SIG-M5 treated with dmso at 0.1 percent for 504 hours (cell line): Measurements from ENCODE around the gene DLG2.
"Not testable (repeated sequence)": the region's sequence is repeated elsewhere in the genome, so short reads cannot be mapped to it uniquely, and the experiment has no call there.

Experiments used
- DNase-seq: peaks from one replicate; lab custom pipeline; 2025; ENCODE audit not compliant: unreplicated experiment; lab: John Stamatoyannopoulos, UW

The DLG2 gene

DNA sequence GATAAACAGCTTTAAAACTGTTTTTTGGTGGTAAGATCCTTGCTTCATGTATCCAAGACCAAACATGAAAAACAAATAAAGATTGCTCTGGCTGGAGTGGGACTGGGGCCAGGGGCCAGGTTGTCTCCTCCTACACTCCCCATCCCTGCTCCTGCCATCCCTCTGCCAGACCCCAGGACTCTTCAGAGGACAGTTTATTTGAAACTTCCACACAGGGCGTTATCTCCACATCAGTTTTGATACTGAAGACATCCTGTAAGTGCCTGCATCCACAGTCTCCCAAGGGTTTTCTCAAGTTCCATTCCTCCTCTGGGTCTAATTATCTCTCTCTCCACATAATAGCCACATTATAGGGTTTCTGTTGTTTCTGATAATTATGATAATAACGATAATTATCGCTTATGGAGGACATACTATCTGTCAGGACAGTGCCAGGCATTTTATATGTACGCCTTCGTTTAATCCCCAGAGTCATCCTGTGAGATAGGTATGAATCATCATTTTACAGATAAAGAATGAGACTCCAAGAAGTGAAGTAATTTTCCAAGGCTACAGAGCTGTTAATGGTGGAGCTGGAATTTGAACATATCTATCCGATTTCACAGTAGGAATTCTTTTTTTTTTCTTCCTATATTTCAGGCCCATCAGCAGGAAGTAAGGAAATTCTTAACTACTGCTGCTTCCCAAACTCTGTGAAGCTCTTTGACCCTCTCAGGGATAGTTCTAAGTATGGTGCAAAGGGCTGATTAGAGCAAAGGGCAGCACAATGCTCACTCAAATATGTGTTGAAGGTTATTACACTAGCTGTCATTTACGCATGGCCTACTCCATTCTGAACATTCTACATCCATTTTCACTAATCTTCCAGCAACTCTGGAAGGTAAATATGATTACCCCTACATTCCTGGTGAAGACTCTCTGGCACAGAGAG, 1852.9 kb downstream of the DLG2 start:
- no peak for DNase-seq

DNA sequence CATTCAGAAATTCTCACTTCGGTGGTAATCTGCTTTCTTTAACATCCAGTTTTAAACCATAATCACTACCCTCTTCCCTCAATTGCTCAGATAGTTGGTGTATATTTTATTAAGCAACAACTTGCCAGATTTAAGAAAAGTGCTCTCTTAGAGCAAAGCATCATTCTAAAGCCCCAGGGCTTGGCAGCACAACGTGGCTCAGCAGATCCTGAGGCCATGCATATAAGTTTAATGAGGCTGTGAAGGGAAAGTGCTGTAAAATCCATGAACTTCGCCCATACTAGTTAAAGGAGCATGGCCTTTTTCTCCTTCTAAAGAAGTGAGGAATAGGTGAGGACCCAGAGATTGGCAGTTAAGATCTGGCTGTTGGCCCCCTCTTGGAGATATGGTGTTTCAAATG, 1858.7 kb downstream of the DLG2 start:
- no peak for DNase-seq

DNA sequence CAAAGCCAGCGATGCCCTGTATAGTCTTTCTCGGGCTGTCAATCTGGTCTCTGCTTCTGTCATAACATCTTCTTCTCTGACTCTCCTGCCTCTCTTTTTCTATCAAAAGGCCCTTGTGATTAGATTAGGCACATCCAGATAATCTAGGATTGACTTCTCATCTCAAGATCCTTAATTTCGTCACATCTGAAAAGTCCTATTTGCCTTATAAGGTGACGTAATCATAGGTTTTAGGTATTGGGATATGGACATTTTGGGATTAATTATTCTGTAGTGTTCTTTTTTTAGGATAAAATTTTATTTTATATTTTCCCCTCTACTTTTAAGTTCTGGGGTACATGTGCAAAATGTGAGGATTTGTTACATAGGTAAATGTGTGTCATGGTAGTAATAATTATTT, 1860.2 kb downstream of the DLG2 start:
- DNase-seq = no peak

DNA sequence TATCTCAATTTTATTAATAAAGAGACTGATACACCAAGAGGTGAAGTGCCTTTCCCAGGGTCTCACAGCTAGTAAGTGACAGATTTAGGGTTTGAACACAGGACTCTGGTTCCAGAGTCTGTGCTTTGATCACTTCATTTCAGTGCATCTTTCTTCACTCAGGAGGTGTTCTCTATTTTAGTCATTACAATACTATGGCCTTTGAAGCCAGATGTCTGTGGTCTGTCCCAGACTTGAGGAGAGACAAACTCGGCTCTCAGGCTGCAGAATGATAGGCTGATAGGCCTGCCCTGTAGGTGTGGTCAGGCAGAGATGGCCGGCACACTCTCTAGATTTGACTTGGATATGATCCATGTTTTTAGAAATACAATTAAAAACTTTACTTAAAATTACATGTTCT, 1862.5 kb downstream of the DLG2 start:
- no peak for DNase-seq

DNA sequence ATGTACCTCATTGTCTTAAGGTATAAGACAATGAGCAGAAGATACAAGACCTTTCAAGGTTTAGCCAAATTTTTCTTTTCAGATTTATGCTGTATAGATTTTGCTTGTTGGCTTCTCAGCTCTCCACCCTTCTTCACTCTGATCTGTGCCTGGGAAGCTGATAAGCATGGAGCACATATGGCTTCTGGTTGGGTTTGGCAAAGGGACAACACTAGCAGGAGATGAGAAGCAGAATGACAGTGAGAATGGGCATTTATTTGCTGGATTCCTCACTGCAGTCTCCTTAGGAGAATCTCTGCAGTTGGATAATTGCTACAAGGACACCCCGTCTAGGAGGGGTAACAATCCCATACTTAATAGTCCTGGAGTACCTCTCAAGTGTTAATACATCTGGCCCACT, 1866.2 kb downstream of the DLG2 start:
- no peak for DNase-seq

DNA sequence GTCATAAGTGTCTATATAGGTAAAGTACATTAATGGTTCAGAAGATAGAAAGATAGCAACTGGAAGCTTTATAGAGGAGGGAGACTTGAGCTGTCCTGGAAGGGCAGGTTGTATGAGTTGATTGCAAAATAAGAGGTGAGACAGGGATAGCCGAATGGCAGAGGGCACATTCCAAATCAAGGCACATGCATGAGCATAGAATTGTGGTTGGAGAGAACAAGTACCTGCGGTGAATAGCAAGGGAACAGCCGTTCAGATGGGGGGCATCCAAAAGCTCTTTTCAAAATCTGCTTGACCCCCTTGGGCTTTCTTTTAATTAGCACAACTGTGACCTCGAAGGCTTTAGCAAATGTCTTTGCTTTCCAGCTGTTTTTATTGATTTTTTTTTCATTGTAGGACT, 1868.0 kb downstream of the DLG2 start:
- DNase-seq = no peak

DNA sequence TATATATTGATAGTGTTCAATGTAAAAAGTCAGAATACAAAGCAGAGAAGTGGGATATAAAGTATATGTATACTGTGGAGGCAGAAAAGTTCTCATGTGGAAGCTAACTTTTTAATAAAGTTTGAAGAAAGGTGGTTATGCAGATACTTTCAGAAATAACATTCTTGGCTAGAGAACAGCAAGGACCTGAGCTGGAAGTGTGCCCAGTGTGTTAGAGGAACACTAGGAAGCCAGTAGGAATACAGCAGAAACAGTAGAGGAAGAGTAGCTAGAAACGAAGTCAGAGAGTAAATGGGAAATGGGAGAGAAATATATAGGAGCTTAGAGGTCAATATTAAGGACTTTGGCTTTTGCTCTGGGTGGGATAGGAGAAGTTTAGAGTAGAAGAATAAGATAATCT, 1876.1 kb downstream of the DLG2 start:
- no peak for DNase-seq

DNA sequence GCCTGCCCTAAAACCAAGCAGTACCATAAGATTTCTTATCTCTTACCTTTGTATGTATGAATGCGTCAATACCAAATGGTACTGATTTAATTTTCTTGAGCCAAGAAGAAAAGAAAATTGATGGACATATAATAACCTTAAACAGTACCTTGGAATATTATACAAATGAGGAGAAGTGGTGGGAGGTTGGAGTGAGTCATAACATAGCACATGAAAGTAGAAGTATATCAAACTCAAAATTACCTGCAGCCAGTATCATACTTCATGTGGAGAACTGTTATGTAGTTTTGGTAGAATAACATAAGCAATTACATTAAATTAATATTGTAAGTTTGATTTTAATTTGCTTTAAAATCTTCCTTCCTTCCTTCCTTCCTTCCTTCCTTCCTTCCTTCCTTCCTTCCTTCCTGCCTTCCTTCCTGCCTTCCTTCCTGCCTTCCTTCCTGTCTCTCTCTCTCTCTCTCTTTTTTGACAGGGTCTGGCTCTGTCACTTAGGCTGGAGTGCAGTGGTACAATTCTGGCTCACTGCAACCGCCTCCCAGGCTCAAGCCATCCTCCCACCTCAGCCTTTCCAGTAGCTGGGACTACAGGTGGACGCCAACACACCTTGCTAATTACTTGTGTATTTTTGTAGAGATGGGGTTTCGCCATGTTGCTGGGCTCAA, 1880.1 kb downstream of the DLG2 start:
- DNase-seq = no peak

DNA sequence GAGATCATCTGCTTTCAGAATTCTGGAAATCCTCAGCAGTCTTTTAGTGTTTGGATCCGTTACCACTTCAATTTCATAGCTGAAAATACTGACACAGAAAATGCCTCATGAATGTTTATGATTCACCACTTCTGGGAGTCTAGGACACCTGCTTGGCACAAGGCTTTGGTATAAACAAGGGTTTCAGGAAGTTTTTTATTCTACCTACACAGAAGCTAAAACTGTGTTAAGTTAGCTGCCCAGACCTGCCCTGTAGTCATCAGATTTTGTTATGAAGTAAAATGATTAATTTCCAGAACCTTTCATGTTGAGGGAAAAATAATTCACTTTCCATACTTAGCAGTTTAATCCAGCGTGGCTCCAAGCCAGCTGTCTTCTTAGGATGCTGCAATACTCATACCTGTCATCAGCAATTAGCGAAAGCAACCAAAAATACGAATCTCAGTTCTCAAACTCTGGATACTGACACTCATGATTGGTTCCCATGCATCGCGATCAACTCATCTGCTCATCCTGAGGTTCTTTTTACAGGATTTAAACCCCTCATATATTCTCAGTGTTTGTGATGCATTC, 1882.4 kb downstream of the DLG2 start:
- DNase-seq = no peak

DNA sequence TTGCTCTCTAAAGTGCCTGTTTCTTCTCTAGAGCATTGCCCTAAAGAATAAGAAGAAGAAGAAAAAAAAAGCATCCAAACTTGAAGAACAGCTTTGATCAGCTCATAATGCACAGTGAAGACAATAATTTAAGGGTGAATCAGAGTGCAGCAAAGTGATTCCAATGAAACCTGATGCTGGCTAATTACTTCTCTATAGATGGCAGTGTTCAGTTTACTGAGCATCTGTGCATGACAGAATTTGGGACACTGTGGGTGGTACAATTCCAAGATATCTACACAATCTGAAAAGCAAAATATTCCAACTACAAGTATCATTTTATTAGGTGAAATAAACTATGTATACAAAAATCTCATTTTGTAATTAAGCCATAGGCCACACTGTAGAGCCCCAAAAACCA, 1890.5 kb downstream of the DLG2 start:
- no peak for DNase-seq

DNA sequence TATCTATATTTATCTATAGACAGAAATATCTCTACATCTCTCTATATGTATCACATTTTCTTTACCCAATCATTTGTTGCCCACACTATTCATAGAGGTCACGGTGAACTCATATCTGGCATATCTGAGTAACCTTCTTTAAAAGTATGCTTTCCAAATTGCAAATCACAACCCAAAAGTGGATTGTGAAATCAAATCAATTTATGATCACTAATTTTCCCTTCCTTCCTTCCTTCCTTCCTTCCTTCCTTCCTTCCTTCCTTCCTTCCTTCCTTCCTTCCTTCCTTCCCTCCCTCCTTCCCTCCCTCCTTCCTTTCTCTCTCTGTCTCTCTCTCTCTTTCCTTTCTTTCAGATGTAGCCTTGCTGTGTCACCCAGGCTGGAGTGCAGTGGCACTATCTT, 1893.0 kb downstream of the DLG2 start:
- DNase-seq = no peak

DNA sequence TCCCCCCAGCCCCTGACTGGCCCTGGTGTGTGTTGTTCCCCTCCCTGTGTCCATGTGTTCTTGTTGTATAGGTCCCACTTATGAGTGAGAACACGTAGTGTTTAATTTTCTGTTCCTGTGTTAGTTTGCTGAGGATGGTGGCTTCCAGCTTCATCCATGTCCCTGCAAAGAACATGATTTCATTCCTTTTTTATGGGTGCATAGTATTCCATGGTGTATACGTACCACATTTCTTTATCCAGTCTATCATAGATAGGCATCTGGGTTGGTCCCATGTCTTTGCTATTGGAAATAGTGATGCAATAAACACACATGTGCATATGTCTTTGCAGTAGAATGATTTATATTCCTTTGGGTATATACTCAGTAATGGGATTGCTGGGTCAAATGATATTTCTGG, 1895.9 kb downstream of the DLG2 start:
- not testable (repeated sequence) for DNase-seq

DNA sequence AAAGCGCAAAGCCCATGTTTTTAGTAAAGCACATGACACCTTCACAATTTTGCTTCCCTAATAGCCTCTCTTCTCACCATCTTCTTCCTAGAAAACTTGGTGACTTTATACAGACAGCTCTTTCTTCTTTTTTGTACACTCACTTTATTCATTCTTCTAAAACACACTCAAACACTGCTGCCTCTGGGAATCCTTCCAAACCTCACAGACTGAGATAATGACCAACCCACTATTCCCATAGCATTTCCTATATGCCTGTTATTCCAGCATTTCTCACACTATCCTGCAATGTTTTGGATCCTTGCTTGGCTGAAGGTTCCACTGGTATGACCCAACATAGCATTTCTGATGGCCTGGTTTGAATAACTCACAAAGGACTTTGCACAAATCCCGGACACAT, 1898.9 kb downstream of the DLG2 start:
- DNase-seq = no peak

DNA sequence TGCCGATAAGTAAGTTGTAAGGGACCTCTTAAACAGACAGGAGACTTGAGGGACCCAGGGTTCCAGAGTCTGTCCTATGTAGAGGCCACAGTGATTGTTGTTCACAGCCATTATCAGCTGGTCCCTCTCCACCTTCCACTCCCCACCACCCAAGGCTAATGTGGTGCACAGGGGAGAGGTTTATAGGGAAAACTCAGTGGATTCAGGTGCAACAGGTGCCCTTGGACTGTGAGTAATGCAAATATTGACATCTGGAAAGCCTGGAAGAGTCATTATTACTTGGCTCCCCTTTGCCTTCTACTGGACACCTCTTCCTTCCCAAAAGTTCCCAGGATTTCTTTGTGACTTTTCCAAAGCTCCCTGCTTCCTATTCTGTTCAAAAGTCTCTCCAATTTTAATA, 1899.9 kb downstream of the DLG2 start:
- DNase-seq = no peak

DNA sequence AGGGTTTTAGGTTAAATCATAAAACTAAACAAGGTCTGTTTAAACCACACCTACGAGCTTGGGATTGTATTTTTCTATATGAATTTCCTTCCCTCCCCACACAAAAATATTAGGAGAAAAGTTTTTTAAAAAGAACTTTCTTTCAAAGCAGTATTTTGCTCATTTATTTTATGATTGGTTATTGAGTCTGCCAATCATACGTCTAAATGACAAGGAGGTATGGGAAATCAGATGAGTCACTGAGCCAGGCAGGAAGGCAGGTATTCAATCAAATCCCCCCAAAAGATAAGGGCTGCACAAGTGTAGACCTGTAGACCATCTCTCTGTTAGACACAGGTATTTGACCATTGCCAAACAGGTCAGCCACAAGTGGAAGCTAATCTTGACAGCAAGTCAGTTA, 1900.8 kb downstream of the DLG2 start:
- no peak for DNase-seq

DNA sequence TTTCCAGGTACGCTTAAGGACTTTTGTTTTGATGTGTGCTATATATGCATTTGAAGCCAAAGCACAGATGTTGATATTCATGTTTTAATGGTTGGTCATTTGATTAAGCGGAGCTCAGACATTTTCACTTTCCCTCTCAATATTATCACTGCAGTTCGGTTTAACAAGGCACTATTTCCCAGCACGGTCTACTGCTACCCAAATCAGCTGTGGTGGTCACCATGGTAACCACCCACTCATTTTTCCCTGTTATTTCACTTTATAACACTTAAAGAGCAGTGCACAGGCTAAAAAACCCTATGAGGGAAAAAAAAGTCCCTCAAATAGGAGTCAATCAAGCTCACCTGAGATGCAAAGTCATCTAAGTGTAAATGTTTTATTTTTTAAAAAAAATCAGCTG, 1901.4 kb downstream of the DLG2 start:
- no peak for DNase-seq

DNA sequence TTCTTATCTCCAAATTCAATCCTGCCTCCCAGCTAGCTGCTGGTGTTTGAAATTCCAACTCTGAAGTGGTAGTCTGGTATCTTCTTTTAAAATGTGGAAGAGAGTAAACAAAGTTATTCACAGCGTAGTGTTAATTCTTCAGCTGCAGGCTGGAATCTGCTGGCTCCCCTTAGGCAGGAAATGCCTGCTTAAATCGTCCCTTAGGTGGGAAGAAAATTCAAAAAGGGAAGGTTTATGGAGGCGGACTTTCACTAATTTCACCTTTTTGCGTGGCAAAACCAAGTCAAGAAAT, 1901.9 kb downstream of the DLG2 start:
- DNase-seq = no peak

DNA sequence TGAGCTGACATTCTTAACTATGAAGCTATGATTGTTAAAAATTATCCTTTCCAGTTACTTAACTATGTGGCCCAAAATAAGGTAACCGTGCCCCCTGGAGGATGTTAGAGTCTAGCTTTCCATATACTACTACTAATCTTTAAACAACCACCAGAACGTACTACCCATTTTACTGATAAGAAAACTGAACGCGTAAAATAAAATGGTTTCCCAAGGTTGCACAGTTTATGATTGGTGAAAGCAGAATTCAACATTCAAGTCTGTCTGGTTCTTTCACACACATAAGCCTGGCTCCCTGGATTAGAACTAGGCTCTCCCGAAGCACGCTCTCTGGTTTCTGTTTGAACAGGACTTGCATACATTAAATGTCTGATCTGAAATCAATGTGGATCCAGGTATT, 1903.1 kb downstream of the DLG2 start:
- DNase-seq = peak; percentile 18

DNA sequence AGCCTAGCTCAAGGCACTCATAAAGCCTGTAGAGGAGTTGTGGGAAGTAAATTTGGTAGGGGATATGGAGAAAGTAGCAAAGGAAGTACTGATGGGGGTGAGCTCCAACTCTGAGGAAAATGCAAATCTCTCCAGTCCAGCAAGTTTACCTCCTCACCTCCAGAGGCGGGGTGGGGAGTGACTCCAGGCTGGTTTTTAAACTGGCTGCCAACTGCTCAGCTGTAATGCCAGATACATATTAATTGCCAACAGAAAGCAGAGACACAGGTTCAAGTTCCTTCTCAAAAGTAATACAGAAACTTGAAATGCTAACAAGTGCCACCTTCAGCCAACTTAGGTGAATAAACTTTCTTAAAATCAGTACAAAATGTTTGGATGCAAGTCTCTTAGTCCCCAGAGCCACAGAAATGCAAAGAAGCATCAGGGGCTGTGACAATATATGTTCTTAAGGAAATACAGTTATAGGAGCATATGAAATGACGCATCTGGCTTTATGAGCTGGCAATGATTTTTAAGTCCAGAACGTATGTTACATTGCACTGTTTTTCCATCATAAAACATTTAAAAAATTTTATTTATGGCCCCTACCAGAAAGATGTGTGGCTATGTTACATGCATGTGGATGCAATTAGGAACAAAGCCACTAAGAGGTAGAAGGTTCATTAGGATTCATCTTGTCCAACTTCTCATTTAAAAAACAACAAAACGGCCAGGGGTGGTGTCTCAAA, 1904.6 kb downstream of the DLG2 start:
- DNase-seq = no peak

DNA sequence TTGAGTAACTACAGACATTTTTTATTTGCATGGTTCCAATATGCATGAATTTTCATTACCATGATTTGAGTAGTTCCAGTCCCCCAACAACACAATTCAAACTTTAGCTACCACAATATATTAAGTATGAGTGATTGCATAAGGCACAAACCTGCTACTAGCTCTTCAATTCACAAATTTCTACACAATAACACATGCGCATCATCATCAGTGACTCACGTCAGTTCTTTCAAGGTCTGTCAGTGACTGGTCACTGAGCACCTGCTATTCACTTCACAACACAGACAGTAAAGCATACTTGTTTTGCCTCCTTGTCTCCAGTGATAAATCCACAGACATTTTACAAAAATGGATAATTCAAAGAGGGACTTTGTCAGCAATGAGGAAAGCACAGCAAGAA, 1905.9 kb downstream of the DLG2 start:
- no peak for DNase-seq

DNA sequence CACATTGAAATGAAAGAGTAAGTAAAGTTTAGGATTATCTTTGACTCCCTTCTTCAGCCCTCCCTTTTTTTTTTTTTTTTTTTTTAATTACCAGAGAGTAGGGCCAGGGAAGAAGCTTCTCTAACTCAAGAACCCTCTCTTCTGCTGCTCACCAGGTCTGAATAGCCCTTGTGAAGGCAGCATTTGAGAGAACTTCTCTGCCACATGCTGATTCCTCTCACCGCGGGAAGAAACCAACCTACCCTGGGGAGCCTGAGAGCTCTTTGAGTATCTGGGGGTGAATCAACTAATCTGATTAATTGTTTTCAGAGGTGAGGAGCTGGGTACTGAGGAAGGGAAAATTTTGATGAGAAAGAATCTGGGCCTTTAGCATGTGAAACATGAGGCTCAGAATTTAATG, 1906.5 kb downstream of the DLG2 start:
- DNase-seq = no peak

DNA sequence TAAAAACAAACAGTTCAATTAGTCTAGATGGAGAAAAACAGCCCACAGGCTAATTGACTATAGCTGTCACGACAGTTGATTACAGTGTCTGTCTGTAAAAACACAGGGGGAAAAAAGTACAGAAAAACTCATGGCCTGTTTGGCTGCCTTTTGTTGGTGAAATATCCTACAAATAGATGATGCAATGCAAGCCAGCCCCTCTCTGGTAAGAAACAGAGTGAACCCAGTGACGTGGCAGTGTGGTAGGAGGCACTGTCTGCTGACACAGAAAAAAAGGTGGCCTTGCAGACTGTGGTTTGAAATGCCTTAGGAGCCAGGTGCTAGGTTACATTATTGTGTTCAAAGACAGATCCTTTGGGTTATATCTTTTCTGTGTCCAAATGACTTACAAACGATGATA, 1909.6 kb downstream of the DLG2 start:
- DNase-seq = no peak
